ENCODE results near the gene SLC4A1AP. TPM values are rescaled to one million over a fixed set of nuclear protein-coding genes. Genes with fewer than 3 reads are reported as not detected.
"Not testable (repeated sequence)": the region's sequence is repeated elsewhere in the genome, so short reads cannot be mapped to it uniquely, and the experiment has no call there.

The SLC4A1AP gene
- total RNA-seq, 1 experiment from 2014 or later: 29.7 TPM

DNA sequence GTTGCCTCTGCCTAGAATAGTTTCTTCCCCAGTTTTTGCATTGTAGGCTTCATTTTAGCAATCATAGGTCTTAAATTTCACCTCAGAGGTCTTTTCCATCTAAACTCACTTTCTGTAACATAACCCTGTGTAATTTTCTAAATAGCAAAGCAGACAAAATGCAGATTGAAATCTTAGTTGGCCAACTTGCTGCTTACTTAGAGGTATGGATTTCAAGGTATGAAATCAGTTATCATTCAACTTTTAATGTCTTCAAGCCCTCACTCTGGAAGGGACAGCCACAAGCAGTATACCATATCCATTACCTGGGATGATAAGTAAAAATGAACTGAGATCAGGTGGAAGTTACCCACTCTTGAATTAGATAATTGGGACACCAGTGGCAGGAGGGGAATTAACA, 38.7 kb upstream of the SLC4A1AP start:
- peaks cover 29% of the 10 kb centered on the region for H3K36me3 ChIP-seq (ENCODE audit: insufficient read depth, low read length, poor library complexity, severe bottlenecking)
- peaks cover 15% of the 10 kb centered on the region for H3K4me1 ChIP-seq (ENCODE audit: insufficient read depth, low read length, poor library complexity, severe bottlenecking)
- H3K4me3 ChIP-seq (ENCODE audit: low read depth, low read length, poor library complexity, severe bottlenecking): no peak overlapping the region
- H3K27me3 ChIP-seq (replicated peaks; ENCODE audit: insufficient read depth, low read depth, low read length, poor library complexity): no peaks in the 10 kb centered on the region
- ChIA-PET CTCF (no interaction called here), POLR2A (ENCODE audit: low non-redundant PET) (no interaction called here)
- H3K9me3 ChIP-seq (ENCODE audit: low read depth, low read length, poor library complexity, severe bottlenecking): no peaks in the 10 kb centered on the region
- H3K27ac ChIP-seq (ENCODE audit: low read depth, low read length, poor library complexity, severe bottlenecking): no peak overlapping the region
- no TSS peak for BruUV-seq (replicated peaks)
- TF ChIP-seq CTCF (conservative IDR thresholded peaks at IDR 0.05; ENCODE audit: low read depth, low read length): no peak
- TF ChIP-seq EZH2 (IDR thresholded peaks at IDR 0.05; ENCODE audit: borderline replicate concordance, low read depth, low read length, poor library complexity, severe bottlenecking): no peak
- intact Hi-C loops (cut with micrococcal nuclease; ENCODE audit: unreplicated experiment): no loop called here
- DNase-seq (ENCODE audit: low spot score): no peak

DNA sequence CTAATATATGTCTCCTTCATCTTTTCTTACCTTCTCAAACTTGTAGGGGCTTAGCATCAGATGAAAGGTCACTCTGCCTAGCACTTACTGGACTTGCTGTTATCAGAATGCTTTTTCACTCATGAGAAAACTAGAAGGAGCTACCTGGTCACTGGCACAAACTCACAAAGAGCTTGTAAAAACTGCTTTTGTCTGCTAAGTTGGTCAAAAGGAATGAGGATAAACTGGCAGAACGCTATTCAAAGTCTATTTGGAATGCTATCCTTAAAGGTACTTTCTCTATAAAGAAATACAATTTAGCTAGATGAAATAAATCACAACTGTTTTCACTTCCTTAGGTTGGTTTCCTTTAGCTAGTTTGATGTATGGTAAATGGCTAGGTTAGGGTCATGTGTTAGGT, 37.4 kb upstream of the SLC4A1AP start:
- H3K4me3 ChIP-seq (ENCODE audit: low read depth, low read length, poor library complexity, severe bottlenecking); H3K27ac ChIP-seq (ENCODE audit: low read depth, low read length, poor library complexity, severe bottlenecking); CTCF ChIA-PET; BruUV-seq (replicated peaks); POLR2A ChIA-PET (ENCODE audit: low non-redundant PET); H3K27me3 ChIP-seq (replicated peaks; ENCODE audit: insufficient read depth, low read depth, low read length, poor library complexity); intact Hi-C loops (cut with micrococcal nuclease; ENCODE audit: unreplicated experiment); DNase-seq (ENCODE audit: low spot score); H3K9me3 ChIP-seq (ENCODE audit: low read depth, low read length, poor library complexity, severe bottlenecking): not testable (repeated sequence)
- peaks cover 26% of the 10 kb centered on the region for H3K36me3 ChIP-seq (ENCODE audit: insufficient read depth, low read length, poor library complexity, severe bottlenecking)
- peaks cover 15% of the 10 kb centered on the region for H3K4me1 ChIP-seq (ENCODE audit: insufficient read depth, low read length, poor library complexity, severe bottlenecking)

GRCh38 chr2:27626921-27627320, 36.8 kb upstream of the SLC4A1AP start:
- peaks cover 15% of the 10 kb centered on the region for H3K4me1 ChIP-seq (ENCODE audit: insufficient read depth, low read length, poor library complexity, severe bottlenecking)
- peak overlapping the region; percentile 48 for H3K27ac ChIP-seq (ENCODE audit: low read depth, low read length, poor library complexity, severe bottlenecking)
- BruUV-seq (replicated peaks); POLR2A ChIA-PET (ENCODE audit: low non-redundant PET); H3K27me3 ChIP-seq (replicated peaks; ENCODE audit: insufficient read depth, low read depth, low read length, poor library complexity); H3K9me3 ChIP-seq (ENCODE audit: low read depth, low read length, poor library complexity, severe bottlenecking); CTCF ChIA-PET; H3K4me3 ChIP-seq (ENCODE audit: low read depth, low read length, poor library complexity, severe bottlenecking); intact Hi-C loops (cut with micrococcal nuclease; ENCODE audit: unreplicated experiment): not testable (repeated sequence)
- DNase-seq (ENCODE audit: low spot score): peak; percentile 37
- H3K36me3 ChIP-seq (ENCODE audit: insufficient read depth, low read length, poor library complexity, severe bottlenecking): peaks cover 26% of the 10 kb centered on the region

- Histone ChIP-seq H3K27ac (ENCODE audit: low read depth, low read length, poor library complexity, severe bottlenecking) (peak overlapping the region; percentile 84), H3K4me1 (ENCODE audit: insufficient read depth, low read length, poor library complexity, severe bottlenecking) (peaks cover 8% of the 10 kb centered on the region), H3K36me3 (ENCODE audit: insufficient read depth, low read length, poor library complexity, severe bottlenecking) (peaks cover 27% of the 10 kb centered on the region), H3K27me3 (replicated peaks; ENCODE audit: insufficient read depth, low read depth, low read length, poor library complexity) (no peaks in the 10 kb centered on the region), H3K9me3 (ENCODE audit: low read depth, low read length, poor library complexity, severe bottlenecking) (no peaks in the 10 kb centered on the region), H3K4me3 (ENCODE audit: low read depth, low read length, poor library complexity, severe bottlenecking) (peak overlapping the region; percentile 79)
- ChIA-PET CTCF (no interaction called here), POLR2A (ENCODE audit: low non-redundant PET) (no interaction called here)
- DNase-seq (ENCODE audit: low spot score): peak; percentile 7
- intact Hi-C loops (cut with micrococcal nuclease; ENCODE audit: unreplicated experiment): no loop called here
- no TSS peak for BruUV-seq (replicated peaks)
- TF ChIP-seq EZH2 (IDR thresholded peaks at IDR 0.05; ENCODE audit: borderline replicate concordance, low read depth, low read length, poor library complexity, severe bottlenecking) (no peak), CTCF (conservative IDR thresholded peaks at IDR 0.05; ENCODE audit: low read depth, low read length) (no peak)
Observed at GRCh38 chr2:27627963-27628766, 35.5 kb upstream of the SLC4A1AP start.

Data from A673 (cell line).